HG03025 (cell line): Measurements from ENCODE around the gene TMEM151A.

Source experiments
- ATAC-seq: cut with Tn5 transposase; IDR thresholded peaks from one replicate; pipeline ENCODE4 v1.9.1; 2021; ENCODE audit warnings: mild to moderate bottlenecking, moderate library complexity; ENCODE audit not compliant: unreplicated experiment, low FRiP score

The TMEM151A gene

DNA sequence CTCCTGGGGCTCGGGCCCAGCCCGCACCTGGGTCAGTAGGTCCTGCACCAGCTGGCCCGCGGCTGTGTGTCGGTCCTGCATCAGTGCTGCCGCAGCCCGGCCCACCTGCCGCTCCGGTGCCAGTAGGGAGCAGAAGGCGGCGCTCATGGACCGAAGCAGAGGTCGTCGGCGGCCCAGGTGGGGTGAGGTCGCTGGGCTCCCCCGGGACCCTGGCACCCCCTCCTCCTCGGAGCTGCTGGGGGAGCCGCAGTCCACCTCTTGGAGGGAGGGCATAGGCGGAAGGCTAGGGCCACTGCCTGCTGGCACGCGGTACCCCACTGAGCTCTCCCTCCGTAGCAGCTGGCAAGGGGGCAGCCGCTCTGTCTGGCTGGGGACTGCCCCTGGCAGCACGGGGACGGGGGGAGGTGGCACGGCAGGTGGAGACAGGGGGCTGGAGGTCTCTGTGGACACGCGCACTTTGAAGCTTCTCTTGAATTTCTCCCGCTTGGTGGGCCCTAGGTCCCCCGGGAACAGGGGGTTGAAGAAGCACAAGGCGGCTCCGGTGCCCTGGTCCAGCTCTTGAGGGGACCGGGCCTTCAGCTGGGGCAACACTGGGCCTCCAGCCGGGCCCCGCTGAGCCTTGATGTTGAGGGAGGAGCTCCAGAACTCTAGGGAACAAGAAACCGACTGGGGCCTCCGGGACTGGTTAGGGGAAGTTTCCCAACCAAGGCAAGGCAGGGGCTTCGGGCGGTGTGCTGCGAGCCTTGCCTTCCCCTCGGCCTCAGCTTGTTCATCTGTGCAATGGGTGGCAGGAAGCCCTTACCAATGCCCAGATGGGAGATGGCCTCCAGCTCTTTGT is 43.1 kb downstream of the TMEM151A start:
- no peak for ATAC-seq

- no peak for ATAC-seq
These were observed 44.0 kb downstream of the TMEM151A start for GRCh38 chr11:66335531-66336233.

- no peak for ATAC-seq
These were observed 44.8 kb downstream of the TMEM151A start, which contains the start of gene RIN1 for GRCh38 chr11:66336234-66337102. RIN1 (minus strand) TSS chr11:66336434; CDS start chr11:66336402, 32 bp downstream.

DNA sequence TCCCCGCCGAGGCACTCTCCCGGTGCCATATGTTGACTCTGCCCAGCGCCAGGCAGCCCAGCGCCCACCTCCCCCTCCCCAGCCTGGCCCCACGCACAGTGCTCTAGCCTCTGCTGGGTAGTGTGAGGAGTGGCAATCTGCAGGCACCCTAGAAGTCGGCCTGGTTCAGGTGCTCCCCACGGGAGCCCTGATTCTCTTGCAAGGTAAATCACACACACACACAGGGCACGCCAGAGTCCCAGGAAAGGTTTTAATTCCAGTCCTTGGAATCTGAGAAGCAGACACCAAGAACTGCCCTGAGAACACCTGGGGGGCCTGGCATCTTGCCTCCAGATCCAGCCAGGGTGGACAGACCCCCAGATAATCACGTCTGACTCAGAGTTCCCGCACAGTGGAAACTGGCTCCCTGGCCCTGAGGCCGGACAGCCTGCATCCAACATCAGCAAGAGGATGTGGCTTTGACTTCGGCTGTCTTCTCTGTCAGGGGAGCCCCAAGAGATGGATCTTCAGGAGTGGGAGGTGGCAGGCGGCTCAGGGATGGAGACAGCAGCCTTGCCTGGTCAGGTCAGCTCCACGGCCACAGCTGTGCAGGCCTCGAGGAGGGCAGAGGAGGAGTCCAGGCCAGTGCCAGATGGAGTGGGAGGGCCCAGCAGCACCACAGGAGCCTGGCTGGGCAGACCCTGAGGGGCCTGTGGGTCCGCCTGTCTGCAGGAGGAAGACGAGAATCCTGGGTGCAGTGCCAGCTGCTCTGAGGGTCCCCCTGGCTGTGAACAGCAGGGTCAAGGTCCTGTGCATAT is 45.6 kb downstream of the TMEM151A start:
- no peak for ATAC-seq

GRCh38 chr11:66338276-66339161 is 46.8 kb downstream of the TMEM151A start:
- no peak for ATAC-seq

- no peak for ATAC-seq
These were observed 47.5 kb downstream of the TMEM151A start for GRCh38 chr11:66339162-66339675.

GRCh38 chr11:66339686-66340483 is 48.2 kb downstream of the TMEM151A start:
- ATAC-seq: no peak

- no peak for ATAC-seq
These were observed 49.2 kb downstream of the TMEM151A start for GRCh38 chr11:66340596-66341501.

DNA sequence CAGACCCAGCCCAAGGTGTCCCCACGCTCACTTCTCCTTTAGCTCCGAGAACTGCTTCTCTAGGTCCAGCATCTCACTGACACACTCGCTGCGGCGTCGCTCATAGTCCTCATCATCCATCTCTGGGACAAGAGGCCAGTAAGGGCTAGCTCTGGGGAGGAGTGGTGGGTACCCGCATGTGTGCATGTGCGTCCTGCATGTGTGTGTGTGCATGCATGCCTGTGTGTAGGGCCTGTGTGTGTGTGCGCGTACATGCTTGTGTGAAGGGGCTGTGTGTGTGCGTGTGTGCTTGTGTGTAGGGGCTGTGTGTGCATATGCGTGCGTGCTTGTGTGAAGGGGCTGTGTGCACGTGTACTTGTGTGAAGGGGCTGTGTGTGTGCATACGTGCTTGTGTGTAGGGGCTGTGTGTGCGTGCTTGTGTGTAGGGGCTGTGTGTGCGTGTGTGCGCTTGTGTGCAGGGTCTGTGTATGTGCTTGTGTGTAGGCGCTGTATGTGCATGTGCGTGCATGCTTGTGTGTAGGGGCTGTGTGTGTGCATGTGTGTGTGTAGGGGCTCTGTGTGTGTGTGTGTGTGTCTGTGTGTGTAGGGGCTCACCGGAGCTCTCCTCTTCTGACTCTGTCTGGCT is 49.9 kb downstream of the TMEM151A start:
- no peak for ATAC-seq

- ATAC-seq: no peak
These were observed 51.5 kb downstream of the TMEM151A start for GRCh38 chr11:66343176-66343575.

DNA sequence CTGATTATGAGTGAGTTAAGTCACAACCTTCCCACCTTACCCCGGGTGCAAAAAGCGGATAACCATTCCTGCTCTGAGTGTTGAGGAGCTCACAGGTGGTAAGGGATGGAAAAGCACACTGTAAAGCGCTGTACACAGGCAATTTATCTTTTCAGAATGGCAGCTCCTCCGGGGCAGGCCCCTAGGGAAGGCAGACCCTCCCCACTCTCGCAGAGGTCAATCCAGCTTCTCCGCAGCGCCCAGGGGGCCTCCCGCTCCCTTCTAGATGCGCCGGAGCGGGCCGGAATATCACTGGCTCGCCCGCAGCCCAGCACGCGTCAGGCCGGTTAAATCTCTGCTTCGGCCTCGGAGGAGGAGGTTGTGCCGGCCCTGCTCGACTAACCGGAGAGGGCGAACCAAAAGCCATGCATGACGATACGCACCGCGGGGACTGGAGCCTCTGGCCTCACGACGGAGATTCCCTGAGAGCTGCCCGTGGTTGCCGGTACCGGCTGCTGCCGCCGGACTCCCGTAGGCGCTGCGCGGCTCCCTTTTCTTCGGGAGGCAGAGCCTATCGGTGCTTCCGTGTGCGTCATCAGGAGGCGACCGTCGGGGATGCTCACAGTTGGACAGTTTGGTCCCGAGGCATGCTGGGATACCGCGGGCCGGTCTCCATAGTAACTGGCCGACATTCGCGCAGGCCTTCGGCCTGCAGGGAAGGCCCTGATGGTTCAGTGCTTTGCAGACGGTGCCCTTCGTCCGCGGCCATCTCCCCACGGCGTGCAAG is 53.0 kb downstream of the TMEM151A start, which contains the start of gene BRMS1:
Gene BRMS1 (minus strand): TSS at position 555 of the 766 bp plus-strand sequence. CDS start 2,870 bp downstream, outside the sequence.
- peak; percentile 51 for ATAC-seq

DNA sequence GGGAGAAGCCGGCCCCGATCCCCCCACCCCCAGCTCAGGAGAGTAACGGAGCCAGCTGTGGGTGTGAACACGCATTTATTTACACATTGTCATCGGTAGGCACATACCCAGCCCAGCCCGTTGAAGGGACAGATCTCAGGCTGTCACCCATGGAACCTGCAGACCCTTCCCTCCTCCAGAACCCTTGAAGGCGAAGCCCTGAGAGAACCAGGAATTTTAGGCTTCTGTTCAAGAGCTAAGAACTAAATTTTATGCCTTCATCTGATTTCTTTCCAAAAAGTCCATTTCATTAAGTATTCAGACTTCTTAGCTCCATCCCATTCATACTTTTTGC is 53.6 kb downstream of the TMEM151A start:
- ATAC-seq: no peak
